RWPE2 (cell line): ENCODE measurements around the gene PPP1R3D.
A peak's percentile ranks its signal among the peaks of the same experiment; 100 is the strongest.
"Not testable (repeated sequence)": the region's sequence is repeated elsewhere in the genome, so short reads cannot be mapped to it uniquely, and the experiment has no call there.

Experiments used
- ATAC-seq: fragments of 200-7000 bp; cut with Tn5 transposase; 3 replicates; pipeline ENCODE4 v1.9.1; 2021; ENCODE audit warnings: low read depth
- DNase-seq: peaks from one replicate; pipeline ENCODE4 v3.0.0-alpha.2; 2020; ENCODE audit warnings: low spot score
- H3K27ac ChIP-seq: fragments of 450-650 bp; 2 replicates; pipeline ENCODE4 v1.5.1; 2017; ENCODE audit warnings: mild to moderate bottlenecking; ENCODE audit not compliant: poor library complexity, severe bottlenecking
- H3K27me3 ChIP-seq: fragments of 250-450 bp; sonication (Bioruptor Pico); 2 replicates; pipeline ENCODE4 v1.5.1; 2021; ENCODE audit warnings: mild to moderate bottlenecking, moderate library complexity; ENCODE audit not compliant: insufficient read depth, poor library complexity, severe bottlenecking
- H3K36me3 ChIP-seq: fragments of 250-450 bp; sonication (Bioruptor Pico); 2 replicates; pipeline ENCODE4 v1.5.1; 2020; ENCODE audit warnings: low read depth, mild to moderate bottlenecking, moderate library complexity
- H3K4me1 ChIP-seq: fragments of 250-450 bp; sonication (Bioruptor Pico); 2 replicates; pipeline ENCODE4 v1.5.1; 2021; ENCODE audit warnings: mild to moderate bottlenecking, moderate library complexity; ENCODE audit not compliant: insufficient read depth, poor library complexity, severe bottlenecking
- H3K4me3 ChIP-seq: fragments of 250-450 bp; sonication (Bioruptor Pico); 2 replicates; pipeline ENCODE4 v1.5.1; 2021; ENCODE audit warnings: mild to moderate bottlenecking, moderate library complexity; ENCODE audit not compliant: severe bottlenecking
- H3K9me3 ChIP-seq: fragments of 250-450 bp; sonication (Bioruptor Pico); 2 replicates; pipeline ENCODE4 v1.5.1; 2021; ENCODE audit warnings: mild to moderate bottlenecking, moderate library complexity; ENCODE audit not compliant: severe bottlenecking
- TF ChIP-seq, protein P1 (sequence below): fragments of 450-650 bp; IDR thresholded peaks from one replicate; pipeline ENCODE4 v1.5.1; 2017; ENCODE audit warnings: mild to moderate bottlenecking, moderate library complexity; ENCODE audit not compliant: poor library complexity, severe bottlenecking

The PPP1R3D gene

DNA sequence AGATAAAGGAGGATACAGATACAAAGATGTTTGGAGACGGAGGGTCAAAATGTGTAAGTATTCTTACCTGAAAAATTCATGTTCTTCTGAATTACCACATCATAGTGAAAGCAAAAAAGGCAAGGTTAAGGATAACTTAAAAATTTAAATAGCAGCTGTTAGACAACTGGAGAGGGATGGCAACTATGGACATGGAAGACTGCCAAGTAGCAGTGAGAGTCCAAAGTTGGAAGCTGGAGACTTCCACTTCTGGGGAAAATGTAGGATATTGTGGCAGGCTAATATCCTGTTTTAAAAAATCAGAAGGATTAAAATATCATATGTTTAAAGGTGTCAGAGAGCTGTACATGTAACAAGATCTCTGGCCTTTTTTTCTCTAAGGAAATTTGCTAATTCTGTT, 36.5 kb downstream of the PPP1R3D start:
- no peak for ATAC-seq
- H3K9me3 ChIP-seq = no peaks in the 10 kb centered on the region

DNA sequence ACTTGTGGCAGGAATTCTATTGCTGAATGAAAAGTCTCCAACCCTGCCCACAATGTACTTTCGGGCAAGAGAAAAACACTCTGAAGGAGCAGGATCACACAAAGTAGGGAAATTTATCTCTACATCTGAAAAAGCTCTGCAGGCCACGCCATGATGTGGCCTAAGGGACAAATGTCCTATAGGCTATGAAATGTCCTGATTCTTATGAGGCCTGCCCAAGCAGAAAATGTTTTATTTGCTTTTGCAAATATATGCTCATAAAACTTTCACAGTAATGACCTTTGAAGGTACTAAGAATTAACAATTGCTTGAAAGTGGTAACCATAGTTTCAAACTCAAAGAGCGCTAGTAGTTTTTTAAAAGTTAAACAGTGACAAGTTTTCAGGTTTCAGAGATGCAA, 37.6 kb downstream of the PPP1R3D start:
- H3K4me3 ChIP-seq = no peak overlapping the region
- H3K9me3 ChIP-seq = no peaks in the 10 kb centered on the region
- H3K27me3 ChIP-seq = no peaks in the 10 kb centered on the region
- H3K4me1 ChIP-seq = no peaks in the 10 kb centered on the region
- DNase-seq = no peak
- TF ChIP-seq, protein P1, sequence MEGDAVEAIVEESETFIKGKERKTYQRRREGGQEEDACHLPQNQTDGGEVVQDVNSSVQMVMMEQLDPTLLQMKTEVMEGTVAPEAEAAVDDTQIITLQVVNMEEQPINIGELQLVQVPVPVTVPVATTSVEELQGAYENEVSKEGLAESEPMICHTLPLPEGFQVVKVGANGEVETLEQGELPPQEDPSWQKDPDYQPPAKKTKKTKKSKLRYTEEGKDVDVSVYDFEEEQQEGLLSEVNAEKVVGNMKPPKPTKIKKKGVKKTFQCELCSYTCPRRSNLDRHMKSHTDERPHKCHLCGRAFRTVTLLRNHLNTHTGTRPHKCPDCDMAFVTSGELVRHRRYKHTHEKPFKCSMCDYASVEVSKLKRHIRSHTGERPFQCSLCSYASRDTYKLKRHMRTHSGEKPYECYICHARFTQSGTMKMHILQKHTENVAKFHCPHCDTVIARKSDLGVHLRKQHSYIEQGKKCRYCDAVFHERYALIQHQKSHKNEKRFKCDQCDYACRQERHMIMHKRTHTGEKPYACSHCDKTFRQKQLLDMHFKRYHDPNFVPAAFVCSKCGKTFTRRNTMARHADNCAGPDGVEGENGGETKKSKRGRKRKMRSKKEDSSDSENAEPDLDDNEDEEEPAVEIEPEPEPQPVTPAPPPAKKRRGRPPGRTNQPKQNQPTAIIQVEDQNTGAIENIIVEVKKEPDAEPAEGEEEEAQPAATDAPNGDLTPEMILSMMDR = no peak
- H3K36me3 ChIP-seq = peaks cover 5% of the 10 kb centered on the region; the same call in 1 of the 2 replicates
- no peak overlapping the region for H3K27ac ChIP-seq
- ATAC-seq = no peak

More for the DNA sequence above, 36.5 kb downstream of the PPP1R3D start:
- no peak overlapping the region for H3K27ac ChIP-seq
- DNase-seq = no peak
- TF ChIP-seq, protein P1 = no peak
- H3K4me3 ChIP-seq = no peak overlapping the region
- H3K36me3 ChIP-seq = peaks cover 5% of the 10 kb centered on the region; the same call in 1 of the 2 replicates
- no peaks in the 10 kb centered on the region for H3K27me3 ChIP-seq
- H3K4me1 ChIP-seq = no peaks in the 10 kb centered on the region

DNA sequence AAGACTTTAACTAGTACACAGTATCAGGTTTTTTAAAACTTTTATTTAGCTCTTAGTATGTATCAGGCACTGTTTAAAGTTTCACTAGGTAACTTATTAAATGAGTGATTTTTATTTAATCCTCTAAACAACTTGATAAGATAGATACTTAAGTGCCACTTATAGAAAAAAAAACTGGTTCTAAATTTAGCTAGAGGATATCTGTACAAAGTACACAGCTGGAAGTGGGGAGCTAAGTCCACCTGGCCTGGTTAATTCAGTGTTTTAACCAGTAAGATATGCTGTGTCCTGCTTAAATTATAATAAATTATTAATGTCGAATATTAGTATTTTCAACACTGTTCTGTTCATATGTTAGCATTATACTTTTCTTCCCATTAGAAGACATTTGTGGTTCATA, 44.2 kb downstream of the PPP1R3D start:
- no peak overlapping the region for H3K27ac ChIP-seq
- H3K4me3 ChIP-seq = no peak overlapping the region
- H3K4me1 ChIP-seq = no peaks in the 10 kb centered on the region
- TF ChIP-seq, protein P1 = no peak
- peaks cover 4% of the 10 kb centered on the region; the same call in 1 of the 2 replicates for H3K36me3 ChIP-seq
- H3K9me3 ChIP-seq = no peaks in the 10 kb centered on the region
- no peak for ATAC-seq
- no peak for DNase-seq
- H3K27me3 ChIP-seq = no peaks in the 10 kb centered on the region

DNA sequence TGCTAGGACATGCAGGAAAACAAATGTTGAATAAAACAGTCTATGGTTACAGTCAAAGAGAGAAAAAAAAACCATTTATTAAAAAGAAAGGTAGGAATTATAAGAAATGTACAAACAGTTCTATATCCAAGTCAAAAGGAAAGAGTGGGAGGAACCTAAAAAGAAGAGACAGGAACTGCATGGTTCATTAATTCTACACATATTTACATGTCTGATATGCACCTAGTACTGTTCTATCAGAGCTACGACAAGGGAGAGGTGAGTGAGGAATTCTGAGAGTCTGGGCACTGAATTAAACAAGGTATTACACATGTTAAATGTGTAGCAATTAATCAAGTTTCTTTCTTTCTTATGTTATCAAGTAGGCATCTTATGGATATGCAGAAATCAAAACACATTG, 48.5 kb downstream of the PPP1R3D start:
- no peak overlapping the region for H3K27ac ChIP-seq
- H3K27me3 ChIP-seq = no peaks in the 10 kb centered on the region
- DNase-seq = no peak
- ATAC-seq = 0 out of 3 replicates have a peak, but pooled peaks have one; percentile 36
- H3K4me3 ChIP-seq = no peak overlapping the region
- no peaks in the 10 kb centered on the region for H3K4me1 ChIP-seq
- H3K36me3 ChIP-seq = peaks cover 10% of the 10 kb centered on the region
- TF ChIP-seq, protein P1 = no peak
- no peaks in the 10 kb centered on the region for H3K9me3 ChIP-seq

DNA sequence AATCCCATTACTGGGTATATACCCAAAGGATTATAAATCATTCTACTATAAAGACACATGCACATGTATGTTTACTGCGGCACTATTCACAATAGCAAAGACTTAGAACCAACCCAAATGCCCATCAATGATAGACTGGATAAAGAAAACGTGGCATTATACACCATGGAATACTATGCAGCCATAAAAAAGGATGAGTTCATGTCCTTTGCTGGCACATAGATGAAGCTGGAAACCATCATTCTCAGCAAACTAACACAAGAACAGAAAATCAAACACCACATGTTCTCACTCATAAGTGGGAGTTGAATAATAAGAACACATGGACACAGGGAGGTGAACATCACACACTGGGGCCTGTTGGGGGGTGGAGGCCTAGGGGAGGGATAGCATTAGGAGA, 50.1 kb downstream of the PPP1R3D start:
- ATAC-seq, H3K27ac ChIP-seq, H3K4me3 ChIP-seq, H3K27me3 ChIP-seq, DNase-seq, H3K9me3 ChIP-seq, H3K4me1 ChIP-seq: not testable (repeated sequence)
- H3K36me3 ChIP-seq = peaks cover 18% of the 10 kb centered on the region
